SK-N-MC (cell line): ENCODE measurements around the gene STAT5B.

ENCODE experiments used
- DNase-seq: peaks from one replicate; pipeline ENCODE4 v3.0.0-alpha.2; 2011; ENCODE audit warnings: low read depth, low spot score
- H3K27ac ChIP-seq: fragments of 200-600 bp; sonication (generic); 2 replicates; pipeline ENCODE4 v1.5.1; 2016; ENCODE audit warnings: mixed run types
- H3K36me3 ChIP-seq: fragments of 200-600 bp; sonication (generic); 2 replicates; pipeline ENCODE4 v1.6.1; 2017; ENCODE audit warnings: antibody characterized with exemption, low read length, mixed read lengths; ENCODE audit not compliant: insufficient read depth
- H3K4me3 ChIP-seq: fragments of 200-600 bp; sonication (generic); 2 replicates; pipeline ENCODE4 v1.5.1; 2016
- H3K9ac ChIP-seq: fragments of 200-600 bp; sonication (generic); 2 replicates; pipeline ENCODE4 v1.8.0; 2017; ENCODE audit warnings: mixed run types, mixed read lengths; ENCODE audit not compliant: insufficient read length
- H3K9me3 ChIP-seq: fragments of 200-600 bp; sonication (generic); 2 replicates; pipeline ENCODE4 v1.6.1; 2017; ENCODE audit warnings: low read depth, mild to moderate bottlenecking, antibody characterized with exemption, low read length, moderate library complexity, mixed read lengths
- EZH2 ChIP-seq: fragments of 200-600 bp; sonication (generic); IDR thresholded peaks from one replicate; pipeline ENCODE4 v1.6.1; 2017; ENCODE audit warnings: antibody characterized with exemption
- FOXP2 ChIP-seq: optimal IDR thresholded peaks from 2 replicates; pipeline ENCODE3; 2011; ENCODE audit warnings: mild to moderate bottlenecking, moderate library complexity; ENCODE audit not compliant: insufficient read depth; ENCODE audit errors: extremely low read length, control extremely low read depth
- POLR2AphosphoS5 ChIP-seq: IDR thresholded peaks from 2 replicates; pipeline ENCODE4 v1.6.1; 2012; ENCODE audit warnings: mild to moderate bottlenecking, low read depth, low read length, borderline replicate concordance

The STAT5B gene

GRCh38 chr17:42315402-42316156 is 39.4 kb upstream of the STAT5B start:
- H3K9ac ChIP-seq = no peak overlapping the region
- peaks cover 9% of the 10 kb centered on the region; the same call in 1 of the 2 replicates for H3K36me3 ChIP-seq
- no peak overlapping the region for H3K27ac ChIP-seq
- H3K9me3 ChIP-seq = no peaks in the 10 kb centered on the region
- no peak overlapping the region for H3K4me3 ChIP-seq
- DNase-seq = no peak
- TF ChIP-seq FOXP2 (no peak), POLR2AphosphoS5 (no peak), EZH2 (no peak)

- TF ChIP-seq FOXP2 = no peak
- TF ChIP-seq EZH2 = no peak
- TF ChIP-seq POLR2AphosphoS5 = no peak
- peak overlapping the region; percentile 70 for H3K27ac ChIP-seq
- no peak for DNase-seq
- no peak overlapping the region for H3K4me3 ChIP-seq
- H3K9ac ChIP-seq = no peak overlapping the region
- H3K9me3 ChIP-seq = no peaks in the 10 kb centered on the region
- H3K36me3 ChIP-seq = peaks cover 9% of the 10 kb centered on the region; the same call in 1 of the 2 replicates
Measured at GRCh38 chr17:42313773-42314566, 37.8 kb upstream of the STAT5B start.

GRCh38 chr17:42313389-42313772 is 37.2 kb upstream of the STAT5B start:
- peaks cover 9% of the 10 kb centered on the region; the same call in 1 of the 2 replicates for H3K36me3 ChIP-seq
- TF ChIP-seq POLR2AphosphoS5 (no peak), EZH2 (no peak), FOXP2 (no peak)
- H3K9me3 ChIP-seq = no peaks in the 10 kb centered on the region
- DNase-seq = no peak
- peak overlapping the region; percentile 70 for H3K27ac ChIP-seq
- H3K9ac ChIP-seq = no peak overlapping the region
- H3K4me3 ChIP-seq = no peak overlapping the region

GRCh38 chr17:42312285-42313130 is 36.3 kb upstream of the STAT5B start:
- peak; percentile 68; the same call in 1 of the 2 replicates for TF ChIP-seq POLR2AphosphoS5
- TF ChIP-seq EZH2 = no peak
- H3K9ac ChIP-seq = no peak overlapping the region

GRCh38 chr17:42312035-42312284 is 35.8 kb upstream of the STAT5B start:
- peak overlapping the region; percentile 88 for H3K27ac ChIP-seq
- peak overlapping the region; percentile 79 for H3K4me3 ChIP-seq
- TF ChIP-seq FOXP2 (no peak), POLR2AphosphoS5 (no peak), EZH2 (no peak)
- no peak for DNase-seq
- no peaks in the 10 kb centered on the region for H3K9me3 ChIP-seq
- H3K9ac ChIP-seq = peak overlapping the region; percentile 69
- peaks cover 9% of the 10 kb centered on the region; the same call in 1 of the 2 replicates for H3K36me3 ChIP-seq

More at GRCh38 chr17:42312285-42313130, 36.3 kb upstream of the STAT5B start:
- H3K4me3 ChIP-seq = peak overlapping the region; percentile 79
- no peaks in the 10 kb centered on the region for H3K9me3 ChIP-seq
- peaks cover 9% of the 10 kb centered on the region; the same call in 1 of the 2 replicates for H3K36me3 ChIP-seq
- H3K27ac ChIP-seq = peak overlapping the region; percentile 70
- no peak for DNase-seq

GRCh38 chr17:42311240-42312034 is 35.2 kb upstream of the STAT5B start:
- H3K36me3 ChIP-seq = peaks cover 9% of the 10 kb centered on the region; the same call in 1 of the 2 replicates
- H3K4me3 ChIP-seq = peak overlapping the region; percentile 79
- no peaks in the 10 kb centered on the region for H3K9me3 ChIP-seq
- peak overlapping the region; percentile 69 for H3K9ac ChIP-seq
- H3K27ac ChIP-seq = peak overlapping the region; percentile 88
- TF ChIP-seq FOXP2 = no peak
- no peak for TF ChIP-seq EZH2
- TF ChIP-seq POLR2AphosphoS5 = peak; percentile 68
- no peak for DNase-seq

- no peak overlapping the region for H3K4me3 ChIP-seq
- H3K9me3 ChIP-seq = no peaks in the 10 kb centered on the region
- H3K27ac ChIP-seq = peak overlapping the region; percentile 88
- H3K9ac ChIP-seq = peak overlapping the region; percentile 69
- H3K36me3 ChIP-seq = peaks cover 9% of the 10 kb centered on the region; the same call in 1 of the 2 replicates
- TF ChIP-seq POLR2AphosphoS5 = no peak
- no peak for TF ChIP-seq EZH2
- TF ChIP-seq FOXP2 = no peak
- no peak for DNase-seq
Measured at GRCh38 chr17:42310787-42311215, 34.6 kb upstream of the STAT5B start.
